Uterus (tissue), 4 donors: ENCODE results near the gene F12. TPM values are rescaled to one million over a fixed set of nuclear protein-coding genes. Genes with fewer than 3 reads are reported as not detected.

ENCODE experiments used
- DNase-seq, 2 donors: peaks; one replicate each; pipeline ENCODE4 v3.0.0-alpha.2; 2019 to 2020
- H3K27ac ChIP-seq, 2 donors: fragments of 200-600 bp; sonication (generic); 1 replicate in 1 of 2; 2 replicates in 1 of 2; pipeline ENCODE4 v1.5.1; 2016 to 2018
- H3K27me3 ChIP-seq, 2 donors: fragments of 200-600 bp; sonication (generic); one replicate each; pipeline ENCODE4 v1.5.1; 2018 to 2019; ENCODE audit warnings: control low read depth in 1 of 2
- H3K36me3 ChIP-seq, 2 donors: fragments of 200-600 bp; sonication (generic); one replicate each; pipeline ENCODE4 v1.5.1; 2019; ENCODE audit warnings: control low read depth in 1 of 2
- H3K4me1 ChIP-seq, 2 donors: fragments of 200-600 bp; sonication (generic); one replicate each; pipeline ENCODE4 v1.5.1; 2018 to 2019; ENCODE audit warnings: control low read depth in 1 of 2
- H3K4me3 ChIP-seq, 2 donors: fragments of 200-600 bp; sonication (generic); 1 replicate in 1 of 2; 2 replicates in 1 of 2; pipeline ENCODE4 v1.5.1; 2018 to 2019; ENCODE audit warnings: mild to moderate bottlenecking in 1 of 2
- H3K9me3 ChIP-seq, 2 donors: fragments of 200-600 bp; sonication (generic); one replicate each; pipeline ENCODE4 v1.5.1; 2019; ENCODE audit warnings: control low read depth in 1 of 2
- CTCF ChIP-seq, 4 experiments: fragments of 200-600 bp in 2 of 4; fragments of 450-650 bp in 2 of 4; sonication (generic) in 2 of 4; IDR thresholded peaks; one replicate each; pipeline ENCODE4 v1.5.1; 2016 to 2019; ENCODE audit warnings: antibody characterized with exemption in 4 of 4, mild to moderate bottlenecking in 2 of 4, moderate library complexity in 1 of 4
- POLR2A ChIP-seq, 2 donors: fragments of 450-650 bp; IDR thresholded peaks; one replicate each; pipeline ENCODE4 v1.6.1; 2016; ENCODE audit warnings: antibody characterized with exemption in 2 of 2, mild to moderate bottlenecking in 1 of 2, moderate library complexity in 1 of 2
- intact Hi-C: fragments of 100-400 bp; cut with DNase I; formaldehyde crosslinking; loops from one replicate; pipeline ENCODE4 v1.15.1; 2023; ENCODE audit warnings: low total_unique reads
- total RNA-seq, 4 donors: library from RNA; depleted of rRNA in 3 of 4; stranded (reverse); fragments of >200 nt in 3 of 4; gene quantifications; one replicate each; pipeline versions ENCODE4 v1.1.0 to v1.2.4, GENCODE V29; 2014 to 2023
- donor health status: DM: yes; HTN: yes; CAD: no.

F12 gene
- total RNA-seq, 4 donors from 2014 or later: 7.6 TPM; not detected in 3

- peaks cover 36 to 39% of the 10 kb centered on the region in 2 donors for H3K27me3 ChIP-seq
- DNase-seq: peak; percentile 80 to 84
- intact Hi-C loops: loop anchor here (5.0 kb wide), 1 partner anchor 48 kb away; no protein-coding TSS in a partner anchor
These were observed 5.3 kb downstream of the F12 start for GRCh38 chr5:177403792-177404640.

GRCh38 chr5:177403102-177403791 is 6.1 kb downstream of the F12 start:
- Histone ChIP-seq H3K27me3 (peaks cover 39 to 40% of the 10 kb centered on the region in 2 donors), H3K27ac (no peak overlapping the region), H3K9me3 (no peaks in the 10 kb centered on the region), H3K4me3 (peak overlapping the region; percentile 33 to 38), H3K36me3 (no peaks in the 10 kb centered on the region), H3K4me1 (peaks cover 0 to 25% of the 10 kb centered on the region in 2 donors)
- intact Hi-C loops: loop anchor here (5.0 kb wide), 1 partner anchor 49 kb away; no protein-coding TSS in a partner anchor
- no peak for TF ChIP-seq POLR2A (IDR thresholded peaks at IDR 0.05)
- TF ChIP-seq CTCF (IDR thresholded peaks at IDR 0.05): no peak
- DNase-seq: no peak

More at GRCh38 chr5:177403792-177404640, 5.3 kb downstream of the F12 start:
- Histone ChIP-seq H3K27ac (no peak overlapping the region), H3K4me1 (peaks cover 0 to 25% of the 10 kb centered on the region in 2 donors), H3K9me3 (no peaks in the 10 kb centered on the region), H3K4me3 (peak overlapping the region; percentile 33 to 38), H3K36me3 (no peaks in the 10 kb centered on the region)
- TF ChIP-seq CTCF (IDR thresholded peaks at IDR 0.05) (peak; percentile 64 to 84 (median 79)), POLR2A (IDR thresholded peaks at IDR 0.05) (peak in 1 of 2 donors; percentile 15)

- intact Hi-C loops: loop anchor here (5.0 kb wide), 1 partner anchor 50 kb away; no protein-coding TSS in a partner anchor
- TF ChIP-seq CTCF (IDR thresholded peaks at IDR 0.05): peak; percentile 12 to 43 (median 28)
- TF ChIP-seq POLR2A (IDR thresholded peaks at IDR 0.05): no peak
These were observed 6.9 kb downstream of the F12 start for GRCh38 chr5:177402271-177403043.

GRCh38 chr5:177399997-177400868 is 9.1 kb downstream of the F12 start, which contains the start of gene PFN3:
Gene PFN3 (minus strand): TSS chr5:177400661. CDS start chr5:177400576, 85 bp downstream.
- TF ChIP-seq CTCF (IDR thresholded peaks at IDR 0.05) (no peak), POLR2A (IDR thresholded peaks at IDR 0.05) (no peak)
- Histone ChIP-seq H3K36me3 (no peaks in the 10 kb centered on the region), H3K4me3 (no peak within 1 kb of the TSS), H3K9me3 (no peaks in the 10 kb centered on the region), H3K27me3 (peaks cover 39 to 40% of the 10 kb centered on the region in 2 donors), H3K27ac (no peak within 1 kb of the TSS), H3K4me1 (peaks cover 0 to 25% of the 10 kb centered on the region in 2 donors)
- intact Hi-C loops: loop anchor here (5.0 kb wide), 1 partner anchor 52 kb away; no protein-coding TSS in a partner anchor
- DNase-seq: no peak

More at GRCh38 chr5:177402271-177403043, 6.9 kb downstream of the F12 start:
- no peaks in the 10 kb centered on the region for H3K9me3 ChIP-seq
- no peaks in the 10 kb centered on the region for H3K36me3 ChIP-seq
- H3K4me3 ChIP-seq: no peak overlapping the region
- peaks cover 39 to 40% of the 10 kb centered on the region in 2 donors for H3K27me3 ChIP-seq
- peaks cover 0 to 25% of the 10 kb centered on the region in 2 donors for H3K4me1 ChIP-seq
- H3K27ac ChIP-seq: no peak overlapping the region
- peak in 1 of 2 donors; percentile 45 for DNase-seq
